Dendritic cell treated with granulocyte-macrophage colony-stimulating factor and Interleukin-4, amounts not matched to agents 40 ng/mL and 50 ng/mL, for 4 days (primary cell): ENCODE measurements around the gene ATP11A.

Experiments used
- H3K27ac Mint-ChIP-seq: one replicate; pipeline ENCODE4 v1.8.0; 2022; ENCODE audit warnings: mild to moderate bottlenecking, mixed read lengths
- H3K27me3 Mint-ChIP-seq: one replicate; pipeline ENCODE4 v1.8.0; 2022; ENCODE audit warnings: mild to moderate bottlenecking, mixed read lengths
- H3K36me3 Mint-ChIP-seq: one replicate; pipeline ENCODE4 v1.8.0; 2022; ENCODE audit warnings: low read depth, mixed read lengths
- H3K4me1 Mint-ChIP-seq: one replicate; pipeline ENCODE4 v1.8.0; 2022; ENCODE audit warnings: low read depth, mixed read lengths
- H3K4me3 Mint-ChIP-seq: one replicate; pipeline ENCODE4 v1.8.0; 2022; ENCODE audit warnings: mild to moderate bottlenecking, moderate library complexity, mixed read lengths
- H3K9me3 Mint-ChIP-seq: one replicate; pipeline ENCODE4 v1.8.0; 2022; ENCODE audit warnings: mixed read lengths
- intact Hi-C: fragments of 100-400 bp; cut with micrococcal nuclease; formaldehyde crosslinking; loops from one replicate; pipeline ENCODE4 v1.15.0; 2022

The ATP11A gene

DNA sequence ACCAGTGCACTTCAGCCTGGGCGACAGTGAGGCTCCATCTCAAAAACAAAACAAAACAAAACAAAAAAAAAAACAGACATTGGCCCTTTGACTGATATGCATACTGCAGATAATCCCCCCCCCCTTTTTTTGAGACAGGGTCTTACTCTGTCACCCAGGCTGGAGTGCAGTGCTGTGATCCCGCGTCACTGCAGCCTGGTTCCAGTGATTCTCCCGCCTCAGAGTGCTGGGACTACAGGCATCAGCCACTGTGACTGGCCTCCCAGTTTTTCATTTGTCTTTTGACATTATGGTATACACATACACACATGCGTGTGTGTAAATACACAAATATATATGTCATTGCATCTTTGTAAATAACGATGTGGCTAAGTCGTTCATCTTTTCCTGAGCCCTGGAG is 61.8 kb downstream of the ATP11A start:
- H3K9me3 Mint-ChIP-seq, result no peaks in the 10 kb centered on the region
- peaks cover 7% of the 10 kb centered on the region for H3K4me1 Mint-ChIP-seq
- H3K27me3 Mint-ChIP-seq, result no peaks in the 10 kb centered on the region
- no peak overlapping the region for H3K27ac Mint-ChIP-seq
- no peak overlapping the region for H3K4me3 Mint-ChIP-seq
- intact Hi-C loops, result no loop called here
- peaks cover 26% of the 10 kb centered on the region for H3K36me3 Mint-ChIP-seq

DNA sequence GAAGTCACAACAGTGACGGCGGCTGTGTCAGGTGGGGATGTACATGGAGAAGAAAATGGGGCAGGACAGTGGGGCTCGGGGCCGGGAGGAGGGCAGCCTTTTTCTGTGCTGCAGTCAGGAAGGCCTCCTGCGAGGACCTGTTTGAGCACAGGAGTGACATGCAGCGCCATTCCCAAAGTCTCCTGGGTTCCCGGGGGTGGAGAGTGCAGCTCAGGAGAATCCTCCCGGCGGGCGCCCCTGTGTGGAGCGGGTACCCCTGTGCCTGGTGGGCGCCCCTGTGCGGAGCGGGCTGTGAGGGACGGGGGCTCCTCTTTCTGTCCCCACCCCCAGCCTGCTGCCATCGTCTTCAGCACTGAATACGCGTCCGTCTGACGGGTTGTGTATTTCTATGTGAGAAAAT is 62.4 kb downstream of the ATP11A start:
- Mint-ChIP-seq H3K36me3 (peaks cover 20% of the 10 kb centered on the region), H3K27ac (no peak overlapping the region), H3K4me1 (peaks cover 7% of the 10 kb centered on the region), H3K27me3 (no peaks in the 10 kb centered on the region), H3K9me3 (no peaks in the 10 kb centered on the region), H3K4me3 (no peak overlapping the region)
- intact Hi-C loops, result no loop called here

- H3K4me3 Mint-ChIP-seq, result no peak overlapping the region
- H3K36me3 Mint-ChIP-seq, result peaks cover 14% of the 10 kb centered on the region
- peaks cover 7% of the 10 kb centered on the region for H3K4me1 Mint-ChIP-seq
- no peak overlapping the region for H3K27ac Mint-ChIP-seq
- intact Hi-C loops, result no loop called here
- H3K9me3 Mint-ChIP-seq, result no peaks in the 10 kb centered on the region
- H3K27me3 Mint-ChIP-seq, result no peaks in the 10 kb centered on the region
These were observed 63.1 kb downstream of the ATP11A start for GRCh38 chr13:112752711-112753541.

DNA sequence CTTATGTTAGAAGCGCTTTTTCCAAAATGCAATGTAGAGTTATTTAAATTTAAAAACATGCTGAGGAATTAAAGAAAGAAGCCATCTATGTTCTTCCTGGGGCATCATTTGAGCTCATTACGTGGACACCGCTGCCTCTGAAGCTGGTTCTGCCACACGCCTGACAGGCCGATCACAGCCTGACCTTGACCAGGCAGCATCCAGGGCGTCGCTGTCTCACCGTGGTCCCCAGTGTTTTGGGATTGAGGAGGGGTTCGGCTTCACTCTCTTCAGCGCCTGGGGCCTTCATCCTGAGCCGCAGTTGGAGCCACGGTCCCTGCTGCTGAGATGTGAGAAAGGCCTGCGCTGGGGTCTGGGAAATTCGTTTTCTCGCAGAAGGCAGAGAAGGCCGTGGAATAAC is 64.0 kb downstream of the ATP11A start:
- intact Hi-C loops, result no loop called here
- Mint-ChIP-seq H3K27me3 (no peaks in the 10 kb centered on the region), H3K27ac (no peak overlapping the region), H3K36me3 (peaks cover 14% of the 10 kb centered on the region), H3K4me1 (peaks cover 7% of the 10 kb centered on the region), H3K9me3 (no peaks in the 10 kb centered on the region), H3K4me3 (no peak overlapping the region)

DNA sequence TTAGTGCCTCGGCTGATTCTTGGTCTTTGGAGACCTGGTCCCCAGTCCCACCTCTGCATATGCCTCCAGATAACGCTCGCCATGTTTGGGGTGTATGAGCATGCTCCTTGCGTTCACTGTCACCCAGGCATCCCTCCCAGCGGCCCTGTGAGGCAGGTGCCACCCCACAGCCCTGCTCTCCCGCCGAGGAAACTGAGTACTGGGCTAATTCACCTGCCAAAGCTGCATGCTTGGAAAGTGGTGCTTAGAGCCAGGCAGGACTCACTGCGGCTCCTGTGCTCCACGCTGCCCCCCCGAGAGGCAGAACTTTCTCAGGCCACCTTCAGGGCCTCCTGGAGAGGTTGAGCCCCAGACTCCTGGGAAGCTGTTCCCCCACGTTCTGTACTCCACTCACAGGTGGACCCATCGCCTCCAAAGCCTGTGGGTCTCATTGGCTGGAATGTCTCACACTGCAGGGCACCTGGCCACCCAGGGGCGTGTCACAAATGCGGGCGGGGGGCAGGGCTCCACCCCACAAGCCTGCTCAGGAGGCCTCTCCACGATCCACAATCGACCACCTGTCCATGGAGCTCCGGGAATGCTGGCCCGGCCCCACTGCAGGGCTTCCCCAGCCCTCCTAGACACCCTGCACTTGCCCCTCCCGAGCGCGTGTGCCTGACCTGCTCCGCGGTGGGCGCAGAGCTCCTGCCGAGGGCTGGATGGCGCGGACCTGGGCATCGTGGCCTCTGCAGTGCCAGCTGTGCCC is 64.6 kb downstream of the ATP11A start:
- Mint-ChIP-seq H3K27me3 (no peaks in the 10 kb centered on the region), H3K27ac (no peak overlapping the region), H3K9me3 (no peaks in the 10 kb centered on the region), H3K4me1 (peaks cover 7% of the 10 kb centered on the region), H3K36me3 (peaks cover 14% of the 10 kb centered on the region), H3K4me3 (no peak overlapping the region)
- intact Hi-C loops, result no loop called here

DNA sequence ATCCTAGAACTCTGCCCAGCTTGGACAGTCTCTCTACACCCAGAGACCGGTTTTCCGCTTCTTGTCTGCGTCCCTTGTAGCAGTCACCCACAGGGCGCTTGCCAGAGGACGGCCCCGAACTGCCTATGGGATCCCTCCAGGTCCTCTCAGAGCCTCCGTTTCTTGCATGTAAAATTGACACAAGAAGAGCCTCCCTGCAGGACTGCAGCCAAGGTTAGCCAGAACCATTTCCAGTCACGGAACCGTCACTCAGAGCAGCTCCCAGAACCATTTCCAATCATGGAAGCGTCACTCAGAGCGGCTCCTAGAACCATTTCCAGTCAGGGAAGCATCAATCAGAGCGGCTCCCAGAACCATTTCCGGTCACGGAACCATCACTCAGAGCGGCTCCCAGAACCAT is 65.5 kb downstream of the ATP11A start:
- Mint-ChIP-seq H3K36me3 (peaks cover 14% of the 10 kb centered on the region), H3K27me3 (no peaks in the 10 kb centered on the region), H3K4me1 (peaks cover 7% of the 10 kb centered on the region), H3K9me3 (no peaks in the 10 kb centered on the region), H3K4me3 (no peak overlapping the region), H3K27ac (no peak overlapping the region)
- intact Hi-C loops, result no loop called here

- Mint-ChIP-seq H3K4me1 (peaks cover 7% of the 10 kb centered on the region), H3K9me3 (no peaks in the 10 kb centered on the region), H3K27ac (no peak overlapping the region), H3K4me3 (no peak overlapping the region), H3K36me3 (peaks cover 14% of the 10 kb centered on the region), H3K27me3 (no peaks in the 10 kb centered on the region)
- intact Hi-C loops, result no loop called here
These were observed 66.2 kb downstream of the ATP11A start for GRCh38 chr13:112756081-112756480.

DNA sequence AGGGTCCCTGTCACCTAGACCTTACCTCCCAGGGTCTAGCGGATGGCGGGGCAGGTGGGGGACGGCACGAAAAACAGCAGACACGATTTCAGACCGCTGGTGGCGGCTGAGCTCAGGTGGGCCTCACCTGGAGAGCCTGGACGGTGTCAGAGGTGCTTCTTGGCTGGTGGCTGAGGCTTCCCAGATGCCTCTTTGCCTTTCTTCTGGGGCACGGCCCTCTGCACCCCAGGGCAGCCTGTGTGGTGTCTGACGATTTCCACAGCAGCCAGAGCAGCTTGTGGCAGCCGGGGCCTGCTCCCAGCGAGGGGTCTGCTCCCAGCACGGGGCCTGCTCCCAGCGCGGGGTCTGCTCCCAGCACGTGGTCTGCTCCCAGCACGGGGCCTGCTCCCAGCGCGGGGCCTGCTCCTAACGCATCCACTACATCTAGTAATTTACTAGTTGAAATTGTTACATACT is 66.7 kb downstream of the ATP11A start:
- H3K36me3 Mint-ChIP-seq, result peaks cover 14% of the 10 kb centered on the region
- H3K4me3 Mint-ChIP-seq, result no peak overlapping the region
- no peak overlapping the region for H3K27ac Mint-ChIP-seq
- H3K9me3 Mint-ChIP-seq, result no peaks in the 10 kb centered on the region
- H3K4me1 Mint-ChIP-seq, result peaks cover 7% of the 10 kb centered on the region
- intact Hi-C loops, result no loop called here
- H3K27me3 Mint-ChIP-seq, result no peaks in the 10 kb centered on the region

- intact Hi-C loops, result no loop called here
- peaks cover 7% of the 10 kb centered on the region for H3K4me1 Mint-ChIP-seq
- no peaks in the 10 kb centered on the region for H3K27me3 Mint-ChIP-seq
- H3K4me3 Mint-ChIP-seq, result no peak overlapping the region
- no peaks in the 10 kb centered on the region for H3K9me3 Mint-ChIP-seq
- peaks cover 19% of the 10 kb centered on the region for H3K36me3 Mint-ChIP-seq
- no peak overlapping the region for H3K27ac Mint-ChIP-seq
These were observed 67.3 kb downstream of the ATP11A start for GRCh38 chr13:112756967-112757758.

DNA sequence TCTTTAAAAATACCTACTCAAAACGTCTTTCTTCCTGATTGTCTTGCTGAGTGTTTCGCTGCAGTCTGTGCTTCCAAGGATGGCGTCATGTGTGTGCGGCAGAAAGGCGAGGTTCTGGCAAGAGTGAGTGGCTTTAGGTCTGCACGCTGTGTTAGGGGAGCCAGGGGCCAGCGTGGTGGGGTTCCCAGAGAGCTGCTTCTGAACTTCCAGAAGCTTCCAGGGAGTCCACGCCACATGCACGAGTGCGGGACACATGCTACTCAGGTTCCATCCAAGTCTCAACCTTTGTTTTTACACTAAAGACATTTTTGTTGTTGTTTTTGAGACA is 67.9 kb downstream of the ATP11A start:
- H3K36me3 Mint-ChIP-seq, result peaks cover 24% of the 10 kb centered on the region
- H3K27ac Mint-ChIP-seq, result no peak overlapping the region
- intact Hi-C loops, result no loop called here
- H3K27me3 Mint-ChIP-seq, result no peaks in the 10 kb centered on the region
- H3K9me3 Mint-ChIP-seq, result no peaks in the 10 kb centered on the region
- no peak overlapping the region for H3K4me3 Mint-ChIP-seq
- H3K4me1 Mint-ChIP-seq, result peaks cover 7% of the 10 kb centered on the region

DNA sequence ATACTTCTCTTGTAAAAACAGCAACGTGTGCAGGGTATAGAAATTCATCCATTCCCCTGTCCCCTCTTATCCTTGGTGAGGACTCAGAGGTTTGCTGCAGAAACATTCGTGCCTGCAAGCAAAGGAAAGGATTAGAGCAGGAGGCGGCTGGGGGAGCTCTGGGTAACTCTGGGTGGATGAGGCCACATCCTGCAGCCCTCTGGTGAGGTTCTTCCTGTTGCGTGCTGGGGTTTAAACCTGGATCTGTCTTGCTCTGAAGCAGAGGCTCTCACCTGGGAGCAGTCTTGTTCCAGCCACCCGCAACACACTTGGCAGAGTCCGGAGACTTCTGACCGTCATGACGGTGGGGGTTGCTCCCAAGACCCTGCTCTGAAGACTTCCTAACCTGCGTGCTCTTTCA is 69.2 kb downstream of the ATP11A start:
- Mint-ChIP-seq H3K36me3 (peaks cover 36% of the 10 kb centered on the region), H3K4me1 (no peaks in the 10 kb centered on the region), H3K27ac (no peak overlapping the region), H3K27me3 (no peaks in the 10 kb centered on the region), H3K9me3 (no peaks in the 10 kb centered on the region), H3K4me3 (no peak overlapping the region)
- intact Hi-C loops, result no loop called here

DNA sequence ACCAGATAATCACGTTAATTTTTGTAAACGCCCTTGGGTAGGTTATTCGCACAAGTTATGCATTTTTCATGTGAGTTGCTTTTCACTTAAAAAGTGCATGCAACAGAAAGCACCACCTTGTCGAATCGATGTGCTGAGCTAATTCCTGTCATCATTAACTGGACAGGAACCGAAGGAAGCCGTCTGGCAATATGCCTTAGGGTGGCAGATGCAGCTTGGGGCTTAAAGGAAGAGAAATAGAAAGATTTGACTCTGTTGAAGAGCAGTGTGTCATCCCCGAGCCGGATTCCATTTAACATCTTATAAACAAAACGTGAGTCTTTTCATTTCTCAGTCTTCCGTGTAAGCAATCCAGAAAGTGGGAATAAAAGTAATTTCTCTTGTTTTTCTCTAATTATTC is 70.0 kb downstream of the ATP11A start:
- Mint-ChIP-seq H3K27me3 (no peaks in the 10 kb centered on the region), H3K36me3 (peaks cover 30% of the 10 kb centered on the region), H3K27ac (no peak overlapping the region), H3K4me1 (no peaks in the 10 kb centered on the region), H3K9me3 (no peaks in the 10 kb centered on the region), H3K4me3 (no peak overlapping the region)
- intact Hi-C loops, result loop anchor here (10.0 kb wide), 1 partner anchor 65 kb away; the partner anchor contains the start of gene ATP11A

DNA sequence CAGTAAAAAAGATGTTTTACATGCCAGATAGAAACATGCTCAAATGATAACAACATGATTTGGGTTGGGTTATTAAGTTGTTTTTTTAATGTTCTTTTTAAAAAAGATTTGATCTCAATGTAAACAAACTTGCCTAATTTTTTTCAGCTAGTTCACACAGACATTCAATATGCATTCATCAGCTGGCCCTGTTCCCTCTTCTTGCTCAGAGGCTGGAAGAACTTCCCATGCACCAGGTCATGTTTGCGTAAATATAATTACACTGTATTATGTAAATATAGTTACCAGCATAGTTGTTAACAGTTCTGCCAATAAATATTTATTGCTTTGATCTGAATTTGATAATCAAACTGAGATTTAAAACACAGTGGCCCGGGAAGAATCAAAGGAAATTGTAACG is 70.6 kb downstream of the ATP11A start:
- Mint-ChIP-seq H3K9me3 (no peaks in the 10 kb centered on the region), H3K27me3 (no peaks in the 10 kb centered on the region), H3K4me3 (no peak overlapping the region), H3K36me3 (peaks cover 24% of the 10 kb centered on the region), H3K27ac (no peak overlapping the region), H3K4me1 (peaks cover 4% of the 10 kb centered on the region)
- intact Hi-C loops, result loop anchor here (10.0 kb wide), 1 partner anchor 66 kb away; the partner anchor contains the start of gene ATP11A

DNA sequence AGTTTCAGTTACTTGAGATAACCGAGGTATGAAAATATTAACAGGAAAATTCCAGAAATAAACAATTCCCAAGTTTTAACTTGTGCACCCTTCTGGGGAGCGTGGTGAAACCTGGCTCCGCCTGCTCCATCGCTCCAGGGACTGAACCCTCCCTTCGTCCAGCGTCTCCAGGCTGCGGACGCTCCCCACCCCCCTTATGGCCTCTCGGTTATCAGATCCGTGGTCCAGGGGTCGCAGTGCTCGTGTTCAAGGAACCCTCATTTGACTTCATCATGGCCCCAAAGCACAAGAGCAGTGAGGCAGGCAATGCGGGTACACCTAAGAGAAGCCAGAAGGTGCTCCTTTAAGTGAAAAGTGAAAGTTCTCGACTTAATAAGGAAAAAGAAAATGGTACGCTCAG is 71.1 kb downstream of the ATP11A start:
- intact Hi-C loops, result loop anchor here (10.0 kb wide), 1 partner anchor 66 kb away; the partner anchor contains the start of gene ATP11A
- Mint-ChIP-seq H3K4me3 (no peak overlapping the region), H3K27me3 (no peaks in the 10 kb centered on the region)

More for the DNA sequence above, 71.1 kb downstream of the ATP11A start:
- no peaks in the 10 kb centered on the region for H3K9me3 Mint-ChIP-seq
- H3K36me3 Mint-ChIP-seq, result peaks cover 25% of the 10 kb centered on the region
- peaks cover 9% of the 10 kb centered on the region for H3K4me1 Mint-ChIP-seq
- no peak overlapping the region for H3K27ac Mint-ChIP-seq
